GM18505 (cell line): Measurements from ENCODE around the gene DMD.

Source experiments
- ATAC-seq: cut with Tn5 transposase; IDR thresholded peaks from one replicate; pipeline ENCODE4 v1.9.1; 2021; ENCODE audit not compliant: unreplicated experiment
- POLR2A ChIP-seq: IDR thresholded peaks from 4 replicates; pipeline ENCODE4 v1.6.1; 2011; ENCODE audit warnings: borderline replicate concordance; ENCODE audit not compliant: insufficient read depth, insufficient read length; ENCODE audit errors: extremely low read depth

Gene DMD

GRCh38 chrX:32183066-32183465 lies 1028.3 kb downstream of the DMD start:
- no peak for ATAC-seq
- no peak for TF ChIP-seq POLR2A

- TF ChIP-seq POLR2A: no peak
- ATAC-seq: no peak
Measured at GRCh38 chrX:32176510-32176909, 1034.8 kb downstream of the DMD start.

GRCh38 chrX:32170481-32170880 lies 1040.9 kb downstream of the DMD start:
- ATAC-seq: no peak
- no peak for TF ChIP-seq POLR2A

- ATAC-seq: no peak
- TF ChIP-seq POLR2A: no peak
Measured at GRCh38 chrX:32155044-32155638, 1056.2 kb downstream of the DMD start.

- ATAC-seq: no peak
- no peak for TF ChIP-seq POLR2A
Measured at GRCh38 chrX:32153585-32153984, 1057.8 kb downstream of the DMD start.

- no peak for ATAC-seq
Measured at GRCh38 chrX:32150141-32150540, 1061.2 kb downstream of the DMD start.

GRCh38 chrX:32141841-32142240 lies 1069.5 kb downstream of the DMD start:
- TF ChIP-seq POLR2A: no peak
- ATAC-seq: no peak

More at GRCh38 chrX:32150141-32150540, 1061.2 kb downstream of the DMD start:
- TF ChIP-seq POLR2A: no peak

GRCh38 chrX:32139476-32139875 lies 1071.9 kb downstream of the DMD start:
- ATAC-seq: no peak
- no peak for TF ChIP-seq POLR2A

GRCh38 chrX:32137525-32137924 lies 1073.8 kb downstream of the DMD start:
- no peak for ATAC-seq
- no peak for TF ChIP-seq POLR2A

GRCh38 chrX:32126997-32127396 lies 1084.4 kb downstream of the DMD start:
- no peak for TF ChIP-seq POLR2A
- no peak for ATAC-seq

- ATAC-seq: no peak
- TF ChIP-seq POLR2A: no peak
Measured at GRCh38 chrX:32118832-32119231, 1092.5 kb downstream of the DMD start.

- no peak for ATAC-seq
Measured at GRCh38 chrX:32116047-32116446, 1095.3 kb downstream of the DMD start.

GRCh38 chrX:32087663-32088062 lies 1123.7 kb downstream of the DMD start:
- TF ChIP-seq POLR2A: no peak
- ATAC-seq: no peak

More at GRCh38 chrX:32116047-32116446, 1095.3 kb downstream of the DMD start:
- no peak for TF ChIP-seq POLR2A

GRCh38 chrX:32084757-32085156 lies 1126.6 kb downstream of the DMD start:
- no peak for ATAC-seq
- TF ChIP-seq POLR2A: no peak

- no peak for TF ChIP-seq POLR2A
- no peak for ATAC-seq
Measured at GRCh38 chrX:32048285-32048684, 1163.1 kb downstream of the DMD start.
